Stimulated activated CD8-positive, alpha-beta memory T cell treated with anti-CD3 and anti-CD28 coated beads, Interleukin-15, amount 100 ng/mL, for 1 hour (primary cell): ENCODE results near the gene NCBP3.
"Not testable (repeated sequence)": the region's sequence is repeated elsewhere in the genome, so short reads cannot be mapped to it uniquely, and the experiment has no call there.

ENCODE experiments used
- DNase-seq: peaks from one replicate; pipeline ENCODE4 v3.0.0-alpha.2; 2020; ENCODE audit warnings: low read depth

Gene NCBP3

DNA sequence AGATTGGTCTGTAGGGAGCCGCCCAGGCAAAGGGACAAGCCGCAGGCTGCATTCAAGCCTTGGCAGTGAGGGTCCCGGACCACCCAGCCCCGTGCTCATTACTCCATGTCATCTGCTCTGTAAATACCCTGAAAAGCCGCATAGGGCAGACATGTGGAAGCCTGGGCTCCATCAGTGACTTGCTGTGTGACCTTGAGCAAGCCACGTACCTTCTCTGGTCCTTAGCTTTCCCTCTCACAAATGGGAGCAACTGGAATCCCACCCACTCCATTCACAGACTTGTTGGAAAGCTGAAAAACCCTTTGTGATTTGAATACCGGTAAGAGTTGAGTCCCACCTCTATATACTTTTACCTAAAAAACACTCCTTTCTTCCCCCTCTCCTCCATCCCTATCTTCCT is 34.9 kb upstream of the NCBP3 start:
- DNase-seq = no peak

GRCh38 chr17:3879591-3880417 is 33.8 kb upstream of the NCBP3 start:
- no peak for DNase-seq

DNA sequence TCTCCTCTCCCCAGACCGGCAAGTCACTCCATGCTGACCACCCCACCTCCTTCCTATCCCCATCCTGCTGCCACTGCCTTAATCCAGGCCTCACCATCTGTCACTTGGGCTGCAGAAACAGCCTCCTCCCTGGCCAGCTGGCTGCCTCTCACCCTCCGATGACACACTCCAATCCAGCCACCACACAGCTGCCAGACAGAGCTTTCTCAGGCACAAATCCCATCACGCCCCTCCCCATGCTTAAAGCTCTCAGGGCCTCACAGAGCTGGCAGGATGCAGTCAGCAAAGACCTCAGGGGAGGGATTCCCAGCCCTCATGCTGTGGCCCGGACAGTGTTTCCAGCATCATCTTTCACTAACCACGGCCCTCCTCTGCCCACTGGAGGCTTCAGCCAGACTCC is 33.1 kb upstream of the NCBP3 start:
- DNase-seq = no peak

DNA sequence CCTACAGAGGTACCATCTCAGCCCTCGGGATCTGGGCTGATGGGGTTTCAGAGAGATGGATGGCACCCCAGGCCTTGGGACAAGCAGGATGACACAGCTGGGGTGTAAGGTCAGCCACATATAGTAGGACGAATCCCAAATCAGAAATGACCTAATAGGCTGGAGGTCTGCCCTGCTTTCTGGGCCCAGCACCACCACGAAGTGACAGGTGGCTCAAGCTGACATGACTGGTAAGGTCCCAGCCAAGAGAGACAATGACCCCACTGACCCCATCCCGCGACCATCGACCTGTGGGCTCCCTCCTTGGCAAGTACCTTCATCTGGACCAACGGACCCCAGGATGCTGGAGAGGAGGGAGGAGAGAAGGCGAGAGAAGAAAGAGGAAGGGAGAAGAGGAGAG is 31.2 kb upstream of the NCBP3 start:
- DNase-seq = no peak

- DNase-seq = no peak
Observed at GRCh38 chr17:3875317-3875716, 29.3 kb upstream of the NCBP3 start.

DNA sequence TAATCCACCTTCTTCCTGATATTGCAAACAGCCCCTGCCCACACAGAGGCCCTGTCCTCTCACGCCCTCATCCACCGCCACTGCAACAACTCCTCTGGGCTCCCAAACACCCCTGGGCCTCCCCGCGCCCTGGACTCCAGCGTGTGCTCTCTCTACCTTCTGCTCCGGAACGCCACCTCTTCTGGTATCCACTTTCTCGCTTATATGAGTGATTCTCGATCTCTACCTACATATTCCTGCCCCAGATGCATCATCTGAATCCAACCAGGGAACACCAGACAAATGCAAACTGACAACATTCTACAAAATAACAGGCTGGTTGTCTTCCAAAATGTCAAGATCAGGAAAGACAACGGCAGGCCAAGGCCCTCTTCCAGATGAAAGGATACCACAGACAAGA is 27.8 kb upstream of the NCBP3 start:
- no peak for DNase-seq

DNA sequence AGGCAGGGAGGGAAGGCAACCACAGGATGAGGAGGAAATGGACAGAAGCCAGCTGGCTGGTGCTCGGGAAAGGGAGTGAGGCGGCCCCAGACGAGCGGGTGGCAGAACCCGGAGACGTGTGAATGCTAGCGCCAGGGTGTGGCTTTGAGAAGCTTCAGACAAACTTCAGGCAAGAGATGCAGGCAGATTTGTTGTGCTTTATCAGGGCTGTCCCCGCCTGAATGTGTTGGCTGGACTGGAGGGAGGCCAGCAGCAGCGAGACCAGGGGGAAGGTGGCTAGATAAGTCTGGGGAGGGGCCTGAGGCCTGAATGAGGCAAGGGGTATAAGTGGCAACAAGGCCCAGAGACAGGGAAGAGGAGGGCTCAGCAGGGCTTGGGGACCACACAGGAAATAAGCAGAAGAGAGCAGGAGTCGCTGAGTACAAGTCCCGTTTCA is 24.8 kb upstream of the NCBP3 start:
- DNase-seq = no peak

GRCh38 chr17:3867606-3868005 is 21.6 kb upstream of the NCBP3 start:
- DNase-seq = no peak

GRCh38 chr17:3867106-3867505 is 21.1 kb upstream of the NCBP3 start:
- DNase-seq = no peak

GRCh38 chr17:3866276-3866675 is 20.2 kb upstream of the NCBP3 start:
- DNase-seq = no peak

DNA sequence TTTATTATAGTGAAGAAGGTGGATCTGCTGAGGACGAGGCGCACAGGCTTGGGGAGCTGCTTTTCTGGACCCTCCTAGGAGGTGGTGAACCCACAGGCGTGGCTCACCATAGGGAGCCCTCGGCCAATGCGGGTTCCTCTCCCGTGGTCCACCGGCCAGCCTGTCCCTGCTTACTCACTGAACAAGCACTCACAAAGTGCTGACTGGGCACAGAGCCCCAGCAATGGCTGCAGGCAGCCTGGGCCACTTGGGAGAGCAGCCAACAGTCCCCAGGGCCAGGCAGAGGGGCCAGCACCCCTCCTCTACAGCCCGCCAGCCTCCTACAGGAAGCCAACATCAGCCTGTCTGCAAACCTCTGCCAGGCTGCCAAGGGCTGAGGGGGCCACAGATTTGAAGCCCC is 19.1 kb upstream of the NCBP3 start:
- DNase-seq = no peak

- DNase-seq = no peak
Observed at GRCh38 chr17:3864534-3864933, 18.5 kb upstream of the NCBP3 start.

GRCh38 chr17:3861761-3862681 is 16.0 kb upstream of the NCBP3 start:
- no peak for DNase-seq

GRCh38 chr17:3860939-3861700 is 15.1 kb upstream of the NCBP3 start:
- no peak for DNase-seq

- DNase-seq = no peak
Observed at GRCh38 chr17:3859940-3860339, 13.9 kb upstream of the NCBP3 start.

- DNase-seq = no peak
Observed at GRCh38 chr17:3857261-3858105, 11.4 kb upstream of the NCBP3 start.

- not testable (repeated sequence) for DNase-seq
Observed at GRCh38 chr17:3854204-3854603, 8.2 kb upstream of the NCBP3 start.

DNA sequence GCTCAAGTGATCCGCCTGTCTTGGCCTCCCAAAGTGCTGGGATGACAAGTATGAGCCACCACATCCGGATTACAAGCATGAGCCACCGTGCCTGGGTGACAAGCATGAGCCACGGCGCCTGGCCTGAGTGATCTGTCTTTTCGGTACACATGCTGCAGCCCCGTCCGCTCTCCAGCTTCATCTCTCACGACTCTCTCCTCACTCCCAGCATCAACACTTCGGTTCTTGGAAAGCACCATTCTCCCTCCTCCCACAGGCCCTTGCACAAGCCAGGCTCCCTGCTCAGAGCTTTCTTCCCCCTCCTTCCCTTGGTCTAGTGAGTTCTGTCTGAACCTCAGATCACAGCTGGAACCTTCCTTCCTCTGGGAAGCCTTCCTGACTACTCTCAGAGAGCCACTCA is 6.5 kb upstream of the NCBP3 start:
- DNase-seq = no peak

GRCh38 chr17:3851461-3852100 is 5.5 kb upstream of the NCBP3 start:
- DNase-seq = no peak

DNA sequence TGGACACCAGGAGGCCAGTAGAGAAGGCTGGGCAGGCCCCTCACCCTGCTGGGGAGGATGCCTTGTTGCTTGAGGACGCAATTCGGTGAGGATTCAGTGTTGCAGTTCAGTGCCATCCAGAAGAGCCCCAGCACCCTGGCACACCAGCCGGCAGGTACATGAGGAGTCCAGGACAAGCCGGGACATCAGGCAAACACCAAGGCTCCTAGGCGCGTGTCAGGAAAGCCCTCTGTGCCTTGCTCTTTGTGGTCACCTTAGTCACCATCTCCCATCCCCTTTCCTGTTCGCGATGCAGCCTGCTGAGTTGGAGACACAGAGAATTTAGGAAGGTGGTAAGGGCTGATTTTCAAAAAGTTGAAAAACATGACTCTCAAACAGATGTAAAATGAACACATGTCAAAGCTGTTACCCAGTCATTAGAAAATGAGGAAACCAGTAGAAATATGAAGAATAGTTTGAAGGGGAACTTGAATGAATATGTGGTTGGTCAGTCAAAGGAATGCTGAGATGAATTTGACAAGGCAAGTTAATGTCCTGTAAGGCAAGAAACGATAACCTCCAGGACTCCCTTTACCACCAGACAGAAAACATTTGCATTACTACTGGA is 2.3 kb upstream of the NCBP3 start:
- DNase-seq = no peak
